MM.1S (cell line): Measurements from ENCODE around the gene ACBD6.

Experiments
- CTCF ChIP-seq: fragments of 300-600 bp; sonication (generic); IDR thresholded peaks from 2 replicates; pipeline ENCODE4 v1.5.1; 2016; ENCODE audit warnings: antibody characterized with exemption, low read length, mixed read lengths
- EZH2 ChIP-seq: fragments of 300-600 bp; sonication (generic); optimal IDR thresholded peaks from 2 replicates; pipeline ENCODE3; 2017; ENCODE audit warnings: low read depth, mild to moderate bottlenecking, antibody characterized with exemption, low read length, mixed read lengths

DNA sequence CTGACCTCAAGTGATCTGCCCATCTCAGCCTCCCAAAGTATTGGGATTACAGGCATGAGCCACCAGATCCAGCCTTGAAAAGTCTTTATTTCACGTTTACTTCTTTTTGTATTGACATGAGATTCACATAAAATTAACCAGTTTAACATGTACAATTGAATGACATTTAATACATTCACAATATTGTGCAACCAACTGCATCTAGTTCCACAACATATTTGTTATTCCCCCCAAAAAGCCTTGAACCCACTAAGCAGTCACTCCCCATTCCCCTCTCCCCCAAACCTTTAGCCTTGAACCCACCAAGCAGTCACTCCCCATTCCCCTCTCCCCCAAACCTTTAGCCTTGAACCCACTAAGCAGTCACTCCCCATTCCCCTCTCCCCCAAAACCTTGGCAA, 62.0 kb downstream of the ACBD6 start:
- no peak for TF ChIP-seq CTCF
- no peak for TF ChIP-seq EZH2
